Smooth muscle cell (in vitro differentiated cells): ENCODE results near the gene LMO3. TPM values are rescaled to one million over a fixed set of nuclear protein-coding genes. Genes with fewer than 3 reads are reported as not detected.

Experiments used
- DNase-seq: peaks from one replicate; lab custom pipeline; 2025; ENCODE audit not compliant: unreplicated experiment; lab: John Stamatoyannopoulos, UW
- H2AFZ ChIP-seq: fragments of 200-600 bp; sonication (generic); 2 replicates; pipeline ENCODE4 v1.6.0; 2016; ENCODE audit warnings: antibody characterized with exemption, low read depth, mild to moderate bottlenecking
- H3F3A ChIP-seq: fragments of 200-600 bp; sonication (generic); 2 replicates; pipeline ENCODE4 v1.6.0; 2017; ENCODE audit warnings: antibody characterized with exemption, low read depth
- H3K27ac ChIP-seq: fragments of 200-600 bp; sonication (generic); 2 replicates; pipeline ENCODE4 v1.5.1; 2016; ENCODE audit warnings: low read depth, mild to moderate bottlenecking
- H3K27me3 ChIP-seq: fragments of 200-600 bp; sonication (generic); 2 replicates; pipeline ENCODE4 v1.6.1; 2016; ENCODE audit warnings: low read depth, mild to moderate bottlenecking
- H3K36me3 ChIP-seq: fragments of 200-600 bp; sonication (generic); 2 replicates; pipeline ENCODE4 v1.5.1; 2016; ENCODE audit warnings: low read depth
- H3K4me1 ChIP-seq: fragments of 200-600 bp; sonication (generic); 2 replicates; pipeline ENCODE4 v1.5.1; 2016; ENCODE audit warnings: low read depth
- H3K4me2 ChIP-seq: fragments of 200-600 bp; sonication (generic); 2 replicates; pipeline ENCODE4 v1.6.0; 2016; ENCODE audit warnings: mild to moderate bottlenecking
- H3K4me3 ChIP-seq: fragments of 200-600 bp; sonication (generic); 2 replicates; pipeline ENCODE4 v1.5.1; 2016; ENCODE audit warnings: mild to moderate bottlenecking
- H3K79me2 ChIP-seq: fragments of 200-600 bp; sonication (generic); 2 replicates; pipeline ENCODE4 v1.6.0; 2016; ENCODE audit warnings: low read depth, mild to moderate bottlenecking
- H3K9ac ChIP-seq: fragments of 200-600 bp; sonication (generic); 2 replicates; pipeline ENCODE4 v1.6.0; 2016; ENCODE audit warnings: low read depth
- H3K9me3 ChIP-seq: fragments of 200-600 bp; sonication (generic); replicated peaks from 2 replicates; pipeline ENCODE4 v1.5.1; 2016; ENCODE audit warnings: low read depth
- H4K20me1 ChIP-seq: fragments of 200-600 bp; sonication (generic); 2 replicates; pipeline ENCODE4 v1.6.0; 2016; ENCODE audit warnings: low read depth
- CTCF ChIP-seq: fragments of 200-600 bp; sonication (generic); IDR thresholded peaks from 2 replicates; pipeline ENCODE4 v1.5.1; 2017; ENCODE audit warnings: borderline replicate concordance, mild to moderate bottlenecking, antibody characterized with exemption; ENCODE audit not compliant: insufficient read depth, poor library complexity, severe bottlenecking
- WGBS: methylation state at CpG from one replicate; pipeline ENCODE4 v1.1.7; 2016; ENCODE audit warnings: low lambda C conversion rate; 5-methylcytosine and 5-hydroxymethylcytosine counted together
- polyA plus RNA-seq: library from polyadenylated mRNA; unstranded; fragments of >200 nt; fragmentation: Nextera tagmentation; extraction: Ambion mirVana; gene quantifications from 2 replicates; pipeline ENCODE4 v1.2.1, GENCODE V29; 2016
- total RNA-seq: library from RNA; depleted of rRNA; stranded (reverse); fragments of >200 nt; gene quantifications from 2 replicates; pipeline ENCODE4 v1.2.3, GENCODE V29; 2014

The LMO3 gene
- total RNA-seq = 0.22 TPM in 2 replicates
- 1.3 TPM in 1 of 2 replicates, not detected in the other for polyA plus RNA-seq

GRCh38 chr12:16606117-16606200 is at the start of gene LMO3:
TSS of gene LMO3 (minus strand) at chr12:16606162. CDS start at chr12:16600860, 5,302 bp downstream.
- H3K4me2 ChIP-seq = peak within 1 kb of the TSS; percentile 99
- peak within 1 kb of the TSS; percentile 83 for H2AFZ ChIP-seq
- no peak within 1 kb of the TSS for H3K9ac ChIP-seq
- no peaks in the 10 kb centered on the region for H3F3A ChIP-seq
- H3K9me3 ChIP-seq = no peaks in the 10 kb centered on the region
- H3K79me2 ChIP-seq = no peaks in the 10 kb centered on the region
- no peaks in the 10 kb centered on the region for H3K36me3 ChIP-seq
- H4K20me1 ChIP-seq = no peaks in the 10 kb centered on the region
- WGBS = 0% methylated on average over 2 of the region's 2 CpGs
- peak within 1 kb of the TSS; percentile 62 for H3K4me3 ChIP-seq
- DNase-seq = no peak
- no peak for TF ChIP-seq CTCF
- H3K4me1 ChIP-seq = peaks cover 26% of the 10 kb centered on the region
- H3K27me3 ChIP-seq = peaks cover 84% of the 10 kb centered on the region
- H3K27ac ChIP-seq = no peak within 1 kb of the TSS

GRCh38 chr12:16636435-16637055 is 30.6 kb upstream of the LMO3 start:
- Histone ChIP-seq H3K27ac (no peak overlapping the region), H3F3A (no peaks in the 10 kb centered on the region), H3K4me1 (no peaks in the 10 kb centered on the region), H2AFZ (no peak overlapping the region), H3K79me2 (no peaks in the 10 kb centered on the region), H4K20me1 (no peaks in the 10 kb centered on the region), H3K36me3 (no peaks in the 10 kb centered on the region), H3K9ac (no peak overlapping the region), H3K4me2 (no peak overlapping the region), H3K4me3 (no peak overlapping the region), H3K9me3 (no peaks in the 10 kb centered on the region), H3K27me3 (no peaks in the 10 kb centered on the region)
- 96% methylated on average over 2 of the region's 2 CpGs for WGBS
- no peak for DNase-seq
- TF ChIP-seq CTCF = no peak

GRCh38 chr12:16634786-16635185 is 28.8 kb upstream of the LMO3 start:
- DNase-seq = no peak
- TF ChIP-seq CTCF = no peak
- no peak overlapping the region for H3K4me3 ChIP-seq
- H3K4me2 ChIP-seq = no peak overlapping the region
- no peaks in the 10 kb centered on the region for H3K9me3 ChIP-seq
- no peaks in the 10 kb centered on the region for H3K36me3 ChIP-seq
- no peak overlapping the region for H3K27ac ChIP-seq
- H4K20me1 ChIP-seq = no peaks in the 10 kb centered on the region
- no peaks in the 10 kb centered on the region for H3K27me3 ChIP-seq
- no peaks in the 10 kb centered on the region for H3K4me1 ChIP-seq
- 60% methylated on average over 1 of the region's 1 CpG for WGBS
- no peaks in the 10 kb centered on the region for H3K79me2 ChIP-seq
- no peak overlapping the region for H3K9ac ChIP-seq
- no peak overlapping the region for H2AFZ ChIP-seq
- H3F3A ChIP-seq = no peaks in the 10 kb centered on the region

GRCh38 chr12:16626991-16627390 is 21.0 kb upstream of the LMO3 start:
- WGBS = 88% methylated on average over 1 of the region's 1 CpG
- no peak overlapping the region for H3K27ac ChIP-seq
- no peak overlapping the region for H3K9ac ChIP-seq
- H3K9me3 ChIP-seq = no peaks in the 10 kb centered on the region
- H3K4me1 ChIP-seq = no peaks in the 10 kb centered on the region
- no peaks in the 10 kb centered on the region for H3K79me2 ChIP-seq
- no peak for DNase-seq
- no peak for TF ChIP-seq CTCF
- H2AFZ ChIP-seq = no peak overlapping the region
- H3F3A ChIP-seq = no peaks in the 10 kb centered on the region
- no peaks in the 10 kb centered on the region for H3K27me3 ChIP-seq
- no peak overlapping the region for H3K4me3 ChIP-seq
- no peaks in the 10 kb centered on the region for H3K36me3 ChIP-seq
- no peak overlapping the region for H3K4me2 ChIP-seq
- no peaks in the 10 kb centered on the region for H4K20me1 ChIP-seq
